B cell (primary cell): ENCODE data around the gene CCSAP. TPM values are rescaled to one million over a fixed set of nuclear protein-coding genes. Genes with fewer than 3 reads are reported as not detected.

Source experiments
- ATAC-seq: fragments of 200-7000 bp; cut with Tn5 transposase; one replicate; pipeline ENCODE4 v1.10.0; 2021; ENCODE audit warnings: low read depth, mild to moderate bottlenecking, moderate number of reproducible peaks, moderate library complexity
- CTCF ChIA-PET: fragments of 350-600 bp; sonication (Branson Sonifier 250); formaldehyde crosslinking; loops from one replicate; lab custom pipeline; 2021; ENCODE audit warnings: antibody characterized with exemption, inconsistent platforms; lab: Charles Lee
- POLR2A ChIA-PET: fragments of 350-600 bp; sonication (Branson Sonifier 250); formaldehyde crosslinking; loops from one replicate; lab custom pipeline; 2021; ENCODE audit warnings: antibody characterized with exemption; lab: Charles Lee
- DNase-seq: peaks from one replicate; pipeline ENCODE4 v3.0.0; 2013
- H2AFZ ChIP-seq: 2 replicates; pipeline ENCODE4 v1.6.1; 2012; ENCODE audit warnings: mild to moderate bottlenecking, low read depth, low read length; ENCODE audit not compliant: insufficient read depth, poor library complexity, severe bottlenecking
- H3K27ac ChIP-seq, 2 donors: 1 replicate in 1 of 2; 2 replicates in 1 of 2; pipeline ENCODE4 v1.5.1; 2012 to 2013; ENCODE audit warnings: low read length in 2 of 2, mild to moderate bottlenecking in 2 of 2, moderate library complexity in 1 of 2
- H3K27me3 ChIP-seq, 4 experiments: fragments of 200-600 bp in 1 of 4; sonication (generic) in 1 of 4; replicated peaks in 1 of 4; 1 replicate in 2 of 4; 2 replicates in 2 of 4; pipeline versions ENCODE4 v1.6.1 to v1.7.0; 2013 to 2016; ENCODE audit warnings: low read length in 3 of 4, mild to moderate bottlenecking in 2 of 4, mixed read lengths in 1 of 4, moderate library complexity in 1 of 4; ENCODE audit not compliant: insufficient read depth in 4 of 4, control insufficient read depth in 3 of 4; ENCODE audit errors: control extremely low read depth in 1 of 4
- H3K36me3 ChIP-seq, 2 experiments: replicated peaks in 1 of 2; 1 replicate in 1 of 2; 2 replicates in 1 of 2; pipeline versions ENCODE4 v1.6.1 to v1.7.1; 2013; ENCODE audit warnings: low read length in 1 of 2; ENCODE audit not compliant: insufficient read depth in 2 of 2, control insufficient read depth in 1 of 2; ENCODE audit errors: control extremely low read depth in 1 of 2, extremely low read depth in 1 of 2
- H3K4me1 ChIP-seq, 2 donors: fragments of 200-600 bp in 1 of 2; sonication (generic) in 1 of 2; 1 replicate in 1 of 2; 2 replicates in 1 of 2; pipeline versions ENCODE4 v1.5.1 to v1.6.1; 2013 to 2017; ENCODE audit warnings: low read length in 2 of 2; ENCODE audit not compliant: control insufficient read depth in 2 of 2, insufficient read depth in 2 of 2
- H3K4me2 ChIP-seq: replicated peaks from 2 replicates; pipeline ENCODE3; 2012; ENCODE audit warnings: mild to moderate bottlenecking, low read depth, low read length; ENCODE audit not compliant: poor library complexity, severe bottlenecking
- H3K4me3 ChIP-seq, 5 experiments: fragments of 200-600 bp in 1 of 5; sonication (generic) in 1 of 5; 1 replicate in 3 of 5; 2 replicates in 2 of 5; pipeline versions ENCODE4 v1.5.1 to v1.7.0; 2011 to 2016; ENCODE audit warnings: low read length in 4 of 5, mild to moderate bottlenecking in 4 of 5, low read depth in 2 of 5, control low read depth in 1 of 5, moderate library complexity in 1 of 5; ENCODE audit not compliant: insufficient read depth in 1 of 5; ENCODE audit errors: control extremely low read depth in 1 of 5, extremely low read depth in 1 of 5
- H3K79me2 ChIP-seq: fragments of 200-600 bp; sonication (generic); one replicate; pipeline ENCODE4 v1.6.0; 2016; ENCODE audit warnings: low read length; ENCODE audit not compliant: control insufficient read depth, insufficient read depth
- H3K9ac ChIP-seq: fragments of 200-600 bp; sonication (generic); 2 replicates; pipeline ENCODE4 v1.6.1; 2017; ENCODE audit warnings: mild to moderate bottlenecking, low read length, moderate library complexity
- H3K9me3 ChIP-seq, 3 donors: one replicate each; pipeline versions ENCODE4 v1.6.1 to v1.7.1; 2013; ENCODE audit warnings: low read length in 2 of 3; ENCODE audit not compliant: control insufficient read depth in 2 of 3, insufficient read depth in 1 of 3; ENCODE audit errors: control extremely low read depth in 1 of 3
- H4K20me1 ChIP-seq: 2 replicates; pipeline ENCODE4 v1.6.0; 2012; ENCODE audit warnings: mild to moderate bottlenecking, low read length; ENCODE audit not compliant: insufficient read depth, control insufficient read depth, poor library complexity, severe bottlenecking
- H3K27ac Mint-ChIP-seq: one replicate; pipeline ENCODE4 v1.8.0; 2021; ENCODE audit warnings: mixed read lengths
- H3K27me3 Mint-ChIP-seq: one replicate; pipeline ENCODE4 v1.8.0; 2021; ENCODE audit warnings: mixed read lengths
- H3K4me1 Mint-ChIP-seq: one replicate; pipeline ENCODE4 v1.8.0; 2021; ENCODE audit warnings: mixed read lengths
- H3K4me3 Mint-ChIP-seq: one replicate; pipeline ENCODE4 v1.8.0; 2021; ENCODE audit warnings: mixed read lengths
- H3K9me3 Mint-ChIP-seq: one replicate; pipeline ENCODE4 v1.8.0; 2022; ENCODE audit warnings: mixed read lengths; ENCODE audit not compliant: insufficient read depth
- EZH2 ChIP-seq: IDR thresholded peaks from 2 replicates; pipeline ENCODE4 v1.6.1; 2012; ENCODE audit warnings: borderline replicate concordance, low read depth, mild to moderate bottlenecking, moderate library complexity, low read length; ENCODE audit not compliant: insufficient read depth, poor library complexity, severe bottlenecking
- WGBS: methylation state at CpG from one replicate; pipeline ENCODE4 v1.1.5; 2013; ENCODE audit warnings: missing lambda C conversion rate; ENCODE audit not compliant: insufficient coverage; 5-methylcytosine and 5-hydroxymethylcytosine counted together
- intact Hi-C: fragments of 100-400 bp; cut with micrococcal nuclease; formaldehyde crosslinking; loops from one replicate; pipeline ENCODE4 v1.10.0; 2022
- polyA plus RNA-seq: library from polyadenylated mRNA; depleted of rRNA; stranded (reverse); fragments of >200 nt; gene quantifications from 2 replicates; pipeline ENCODE4 v1.2.3, GENCODE V29; 2012
- total RNA-seq, 2 donors: library from RNA; stranded (reverse); fragments of 120-200 nt in 1 of 2; gene quantifications; 1 replicate in 1 of 2; 2 replicates in 1 of 2; pipeline versions ENCODE4 v1.2.3 to v1.2.4, GENCODE V29; 2013 to 2022
- TF ChIP-seq, protein P1 (sequence below): fragments of 200-600 bp; IDR thresholded peaks from one replicate; pipeline ENCODE4 v1.8.0; 2022; ENCODE audit warnings: antibody characterized with exemption, mild to moderate bottlenecking

CCSAP gene
- total and polyA plus RNA-seq, 2 donors (not counting 1 experiment from before 2014, with no cell fraction given), result 3.3 to 15.8 TPM

DNA sequence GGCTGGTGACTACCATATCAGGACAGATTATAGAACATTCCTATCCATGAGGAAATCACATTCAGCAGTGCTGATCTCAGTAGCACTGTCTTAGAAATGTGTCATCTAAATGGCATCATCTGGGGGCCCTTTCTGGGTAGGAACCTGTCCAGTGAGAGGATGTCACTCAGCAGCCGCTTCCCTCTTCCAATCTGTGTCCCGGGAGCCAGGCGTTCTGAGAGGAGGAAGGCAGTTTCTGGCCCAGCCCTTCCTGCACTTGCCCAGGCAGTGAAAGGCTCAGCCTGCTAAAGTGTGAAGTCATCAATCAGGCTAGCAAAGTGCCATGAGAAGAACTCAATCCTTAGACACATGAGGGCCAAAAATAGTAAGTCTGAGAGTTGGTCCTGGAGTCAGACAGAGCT, 46.3 kb downstream of the CCSAP start:
- H2AFZ ChIP-seq, result no peak overlapping the region
- ATAC-seq (no peak), DNase-seq (no peak)
- H3K27me3 ChIP-seq, result no peaks in the 10 kb centered on the region
- no peak overlapping the region for H3K27ac ChIP-seq
- H3K4me2 ChIP-seq, result no peak overlapping the region
- H3K36me3 ChIP-seq, result peaks cover 8 to 69% of the 10 kb centered on the region in 2 experiments
- ChIA-PET POLR2A (no interaction called here), CTCF (interaction anchor here (1.0 kb wide), 1 partner anchor 185 kb away, joined by 3 read pairs; no protein-coding TSS in a partner anchor)
- Mint-ChIP-seq H3K4me3 (no peak overlapping the region), H3K4me1 (peaks cover 6% of the 10 kb centered on the region), H3K9me3 (no peaks in the 10 kb centered on the region), H3K27ac (no peak overlapping the region), H3K27me3 (no peaks in the 10 kb centered on the region)
- no peak overlapping the region for H3K9ac ChIP-seq
- TF ChIP-seq, protein P1, sequence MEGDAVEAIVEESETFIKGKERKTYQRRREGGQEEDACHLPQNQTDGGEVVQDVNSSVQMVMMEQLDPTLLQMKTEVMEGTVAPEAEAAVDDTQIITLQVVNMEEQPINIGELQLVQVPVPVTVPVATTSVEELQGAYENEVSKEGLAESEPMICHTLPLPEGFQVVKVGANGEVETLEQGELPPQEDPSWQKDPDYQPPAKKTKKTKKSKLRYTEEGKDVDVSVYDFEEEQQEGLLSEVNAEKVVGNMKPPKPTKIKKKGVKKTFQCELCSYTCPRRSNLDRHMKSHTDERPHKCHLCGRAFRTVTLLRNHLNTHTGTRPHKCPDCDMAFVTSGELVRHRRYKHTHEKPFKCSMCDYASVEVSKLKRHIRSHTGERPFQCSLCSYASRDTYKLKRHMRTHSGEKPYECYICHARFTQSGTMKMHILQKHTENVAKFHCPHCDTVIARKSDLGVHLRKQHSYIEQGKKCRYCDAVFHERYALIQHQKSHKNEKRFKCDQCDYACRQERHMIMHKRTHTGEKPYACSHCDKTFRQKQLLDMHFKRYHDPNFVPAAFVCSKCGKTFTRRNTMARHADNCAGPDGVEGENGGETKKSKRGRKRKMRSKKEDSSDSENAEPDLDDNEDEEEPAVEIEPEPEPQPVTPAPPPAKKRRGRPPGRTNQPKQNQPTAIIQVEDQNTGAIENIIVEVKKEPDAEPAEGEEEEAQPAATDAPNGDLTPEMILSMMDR, result no peak
- no peak for TF ChIP-seq EZH2
- no peaks in the 10 kb centered on the region for H4K20me1 ChIP-seq
- no peaks in the 10 kb centered on the region for H3K79me2 ChIP-seq
- intact Hi-C loops, result no loop called here
- peaks cover 0 to 7% (median 0%) of the 10 kb centered on the region in 3 donors for H3K9me3 ChIP-seq
- 100% methylated on average over 3 of the region's 3 CpGs for WGBS
- H3K4me3 ChIP-seq, result no peak overlapping the region
- no peaks in the 10 kb centered on the region for H3K4me1 ChIP-seq

DNA sequence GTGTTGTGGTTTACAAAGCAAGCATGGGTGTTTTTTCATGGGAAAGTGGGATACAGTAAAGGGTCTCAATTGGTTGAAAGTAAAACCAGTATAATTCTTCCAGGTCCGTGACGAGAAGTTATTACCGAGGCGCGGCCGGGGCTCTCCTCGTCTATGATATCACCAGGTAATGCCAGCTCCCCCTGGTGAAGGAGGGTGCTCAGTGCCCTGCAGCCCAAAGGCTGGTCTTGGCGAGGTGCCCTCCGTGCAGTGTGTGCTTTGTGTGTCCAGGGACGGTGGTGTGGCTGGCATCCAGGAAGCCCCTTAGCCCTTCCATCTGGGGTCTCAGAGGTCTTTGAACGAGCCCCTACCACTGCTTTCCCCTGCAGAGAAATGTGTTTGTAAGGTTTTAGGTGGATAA, 47.1 kb downstream of the CCSAP start:
- H3K27ac Mint-ChIP-seq, result no peak overlapping the region
- H3K27me3 ChIP-seq, result no peaks in the 10 kb centered on the region
- H3K79me2 ChIP-seq, result no peaks in the 10 kb centered on the region
- no peak overlapping the region for H3K4me3 Mint-ChIP-seq
- ChIA-PET POLR2A (no interaction called here), CTCF (interaction anchor here (1.0 kb wide), 1 partner anchor 186 kb away, joined by 3 read pairs; no protein-coding TSS in a partner anchor)
- peaks cover 0 to 7% (median 0%) of the 10 kb centered on the region in 3 donors for H3K9me3 ChIP-seq
- TF ChIP-seq, protein P1, result no peak
- TF ChIP-seq EZH2, result no peak
- H4K20me1 ChIP-seq, result no peaks in the 10 kb centered on the region
- H3K4me2 ChIP-seq, result no peak overlapping the region
- H3K4me3 ChIP-seq, result no peak overlapping the region
- H3K4me1 ChIP-seq, result no peaks in the 10 kb centered on the region
- no peaks in the 10 kb centered on the region for H3K27me3 Mint-ChIP-seq
- intact Hi-C loops, result no loop called here
- no peaks in the 10 kb centered on the region for H3K9me3 Mint-ChIP-seq
- H3K4me1 Mint-ChIP-seq, result peaks cover 6% of the 10 kb centered on the region
- no peak for ATAC-seq
- WGBS, result over 99% methylated on average over 10 of the region's 11 CpGs
- H3K9ac ChIP-seq, result no peak overlapping the region
- no peak overlapping the region for H3K27ac ChIP-seq
- no peak for DNase-seq
- H3K36me3 ChIP-seq, result peaks cover 8 to 69% of the 10 kb centered on the region in 2 experiments
- no peak overlapping the region for H2AFZ ChIP-seq
